NCI-H510A treated with DMSO at 0.1 percent for 48 hours (cell line): Measurements from ENCODE around the gene SERPINE1.
"Not testable (repeated sequence)": the region's sequence is repeated elsewhere in the genome, so short reads cannot be mapped to it uniquely, and the experiment has no call there.

ENCODE experiments used
- DNase-seq: peaks from one replicate; lab custom pipeline; 2025; lab: John Stamatoyannopoulos, UW

Gene SERPINE1

DNA sequence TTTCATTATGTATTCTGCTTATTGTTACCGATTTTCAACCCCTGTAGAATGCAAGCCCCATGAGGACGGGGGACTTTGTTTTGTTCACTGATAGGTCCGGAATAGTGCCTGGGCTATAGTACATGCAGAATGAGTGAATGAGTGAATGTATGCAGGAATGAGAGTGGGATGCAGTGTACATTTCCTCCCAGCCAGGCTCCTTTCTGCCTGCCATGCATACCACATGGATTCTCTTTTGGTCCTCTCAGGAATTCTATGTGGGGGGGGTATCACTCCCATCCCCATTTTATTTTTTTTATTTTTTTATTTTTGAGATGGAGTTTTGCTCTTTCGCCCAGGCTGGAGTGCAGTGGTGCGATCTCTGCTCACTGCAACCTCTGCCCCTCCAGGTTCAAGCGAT is 24.9 kb upstream of the SERPINE1 start:
- DNase-seq: no peak

DNA sequence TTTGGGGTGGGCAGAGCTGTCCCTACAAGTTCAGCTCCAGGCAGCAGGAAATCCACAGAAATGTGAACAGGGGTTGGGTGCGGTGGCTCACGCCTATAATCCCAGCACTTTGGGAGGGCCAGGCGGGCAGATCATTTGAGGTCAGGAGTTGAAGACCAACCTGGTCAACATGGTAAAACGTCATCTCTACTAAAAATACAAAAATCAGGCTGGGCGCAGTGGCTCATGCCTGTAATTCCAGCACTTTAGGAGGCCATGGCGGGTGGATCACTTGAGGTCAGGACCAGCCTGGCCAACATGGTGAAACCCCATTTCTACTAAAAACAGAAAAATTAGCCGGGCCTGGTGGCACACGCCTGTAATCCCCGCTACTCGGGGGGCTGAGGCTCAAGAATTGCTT is 23.2 kb upstream of the SERPINE1 start:
- DNase-seq: not testable (repeated sequence)

DNA sequence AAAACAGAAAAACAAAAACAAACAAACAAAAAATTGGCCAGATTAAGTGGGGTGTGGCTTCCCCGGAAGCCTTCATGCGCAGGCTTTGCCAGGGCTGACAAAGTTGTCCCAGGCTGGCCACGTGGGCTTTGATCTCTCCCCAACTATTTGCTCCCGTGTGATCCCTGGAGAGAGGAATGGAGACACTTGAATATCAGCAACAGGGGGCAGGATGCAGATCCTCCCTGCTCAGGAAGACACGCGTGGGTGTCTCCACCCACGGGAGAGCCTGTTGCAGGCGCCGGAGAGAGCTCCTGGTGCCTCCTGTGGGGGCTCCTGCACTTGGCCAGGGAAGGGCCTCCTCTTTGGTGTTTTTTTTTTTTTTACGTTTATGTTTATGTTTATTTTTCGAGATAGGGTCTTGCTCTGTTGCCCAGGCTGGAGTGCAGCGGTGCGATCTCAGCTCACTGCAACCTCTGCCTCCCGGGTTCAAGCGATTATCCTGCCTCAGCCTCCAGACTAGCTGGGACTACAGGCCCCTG is 22.7 kb upstream of the SERPINE1 start:
- DNase-seq: no peak

DNA sequence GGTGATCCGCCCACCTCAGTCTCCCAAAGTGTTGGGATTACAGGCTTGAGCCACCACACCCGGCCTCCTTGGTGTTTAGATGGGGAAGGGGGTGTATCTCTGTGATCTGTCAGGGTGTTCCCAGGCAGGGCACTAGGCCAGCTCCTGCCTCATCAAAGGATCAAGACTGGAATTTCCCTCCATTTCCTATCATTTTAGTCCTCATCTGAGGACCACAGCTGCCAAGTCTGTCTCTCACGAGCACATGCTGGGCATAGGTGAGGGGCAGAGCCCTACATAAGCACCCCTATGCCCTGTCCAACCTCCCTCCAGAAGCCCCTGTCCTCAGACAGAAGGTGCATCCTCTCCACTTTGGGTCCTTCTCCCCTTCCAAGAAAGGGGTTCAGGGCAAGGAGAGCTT is 22.1 kb upstream of the SERPINE1 start:
- no peak for DNase-seq

DNA sequence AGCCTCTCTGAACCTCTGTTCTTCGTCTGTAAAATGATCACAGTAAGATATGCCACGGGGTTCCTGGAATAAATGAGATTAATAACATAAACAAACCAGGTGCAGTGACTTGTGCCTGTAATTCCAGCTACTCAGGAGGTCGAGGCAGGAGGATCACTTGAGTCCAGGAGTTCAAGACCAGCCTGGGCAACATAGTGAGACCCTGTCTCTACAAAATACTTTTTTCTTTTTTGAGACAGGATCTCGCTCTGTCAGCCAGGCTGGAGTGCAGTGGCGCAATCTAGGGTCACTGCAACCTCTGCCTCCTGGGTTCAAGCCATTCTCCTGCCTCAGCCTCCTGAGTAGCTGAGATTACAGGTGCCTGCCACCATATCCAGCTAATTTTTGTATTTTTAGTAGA is 21.7 kb upstream of the SERPINE1 start:
- not testable (repeated sequence) for DNase-seq

DNA sequence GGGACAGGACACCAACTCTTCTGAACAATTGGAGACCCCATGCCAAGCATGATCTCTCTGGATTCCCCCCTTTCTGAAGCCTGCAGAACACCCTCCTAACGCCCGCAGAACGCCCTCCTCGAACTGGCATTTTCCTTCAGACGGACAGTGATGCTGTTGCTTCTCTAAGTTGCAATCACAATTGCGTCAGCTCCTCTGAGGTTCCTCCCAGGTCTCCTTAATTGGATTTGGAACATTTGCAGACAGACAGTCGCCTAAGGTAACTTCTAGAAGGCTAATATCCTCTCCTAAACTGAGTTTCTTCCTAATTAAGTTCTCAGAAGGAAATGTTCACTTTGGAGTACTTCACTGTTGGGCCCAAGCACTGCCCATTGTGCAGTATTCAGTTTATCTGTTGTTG is 20.5 kb upstream of the SERPINE1 start:
- no peak for DNase-seq

DNA sequence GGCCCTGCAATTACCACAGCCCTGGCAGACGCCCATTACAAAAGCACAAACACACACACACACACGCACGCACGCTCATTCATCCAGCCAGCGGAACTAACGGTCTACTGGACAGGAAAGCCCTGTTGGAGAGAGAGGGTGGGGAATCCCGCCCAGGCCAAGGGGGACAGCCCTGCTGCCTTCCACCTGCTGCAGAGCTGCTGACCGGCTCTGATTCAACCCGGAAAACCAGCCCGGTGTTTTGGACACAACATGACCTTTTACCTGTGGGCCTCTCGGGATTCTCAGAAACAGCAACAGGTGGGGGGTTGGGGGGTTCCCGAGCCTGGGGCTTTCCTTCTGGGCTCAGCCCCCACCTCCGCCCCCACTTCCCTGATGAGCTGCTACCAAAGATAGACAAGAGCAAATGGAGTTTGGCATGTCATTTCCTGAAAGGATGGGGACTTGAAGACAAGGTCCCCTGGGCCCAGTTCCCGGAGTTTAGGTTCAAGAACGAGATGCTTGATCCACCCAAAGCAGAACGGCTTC is 18.5 kb upstream of the SERPINE1 start:
- DNase-seq: no peak

DNA sequence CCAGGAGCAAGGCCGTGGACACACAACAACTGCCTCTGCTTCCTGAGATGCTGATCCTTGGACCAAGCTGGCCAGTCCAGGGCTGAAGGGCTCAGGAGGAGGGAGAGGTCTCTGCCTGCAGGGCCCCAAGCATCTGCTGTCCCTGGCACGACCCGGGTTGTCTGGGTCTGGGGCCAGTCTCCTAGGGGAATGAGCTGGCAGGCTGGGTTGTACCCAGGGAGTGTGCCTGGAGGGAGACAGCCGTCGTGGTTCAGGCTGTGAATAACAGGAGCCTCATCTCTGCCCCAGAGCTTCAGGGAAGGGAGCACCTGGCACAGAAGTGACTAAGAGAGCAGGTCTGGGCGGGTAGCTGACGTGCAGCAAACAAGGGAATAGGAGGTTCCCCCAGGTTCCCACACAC is 17.9 kb upstream of the SERPINE1 start:
- no peak for DNase-seq

DNA sequence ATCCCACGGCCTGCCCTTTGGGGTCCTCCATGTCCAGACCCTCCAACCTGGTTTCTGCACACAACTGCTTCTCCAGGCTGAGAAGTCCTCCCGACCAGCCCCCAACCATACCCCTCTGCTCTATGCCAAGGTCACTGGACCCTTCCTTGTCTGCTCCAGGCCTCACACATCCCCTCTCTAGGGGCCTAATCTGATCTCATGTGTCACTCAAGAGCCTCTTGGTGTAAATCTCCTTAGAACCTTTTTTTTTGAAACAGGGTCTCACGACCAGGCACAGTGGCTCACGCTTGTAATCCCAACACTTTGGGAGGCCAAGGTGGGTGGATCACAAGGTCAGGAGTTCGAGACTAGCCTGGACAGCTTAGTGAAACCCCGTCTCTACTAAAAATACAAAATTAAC is 17.5 kb upstream of the SERPINE1 start:
- no peak for DNase-seq

DNA sequence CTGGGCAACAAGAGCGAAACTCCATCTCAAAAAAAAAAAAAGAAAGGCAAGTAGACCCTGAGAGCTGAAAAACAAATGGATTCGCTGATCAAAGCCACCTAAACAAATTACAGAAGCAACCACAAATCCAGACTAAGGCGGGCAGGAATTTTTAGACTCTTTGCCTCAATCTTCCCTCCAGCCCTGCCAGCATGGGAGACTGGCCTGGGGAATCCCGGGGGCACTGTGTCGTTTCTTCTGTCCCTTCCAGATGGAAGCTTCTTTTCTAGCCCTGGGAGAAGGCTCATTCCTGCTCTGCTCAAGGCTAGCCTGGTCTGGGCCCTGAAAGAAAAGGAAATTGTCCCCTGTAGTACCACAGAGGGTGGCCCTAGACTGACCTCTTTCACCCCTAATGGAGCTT is 15.6 kb upstream of the SERPINE1 start:
- no peak for DNase-seq

DNA sequence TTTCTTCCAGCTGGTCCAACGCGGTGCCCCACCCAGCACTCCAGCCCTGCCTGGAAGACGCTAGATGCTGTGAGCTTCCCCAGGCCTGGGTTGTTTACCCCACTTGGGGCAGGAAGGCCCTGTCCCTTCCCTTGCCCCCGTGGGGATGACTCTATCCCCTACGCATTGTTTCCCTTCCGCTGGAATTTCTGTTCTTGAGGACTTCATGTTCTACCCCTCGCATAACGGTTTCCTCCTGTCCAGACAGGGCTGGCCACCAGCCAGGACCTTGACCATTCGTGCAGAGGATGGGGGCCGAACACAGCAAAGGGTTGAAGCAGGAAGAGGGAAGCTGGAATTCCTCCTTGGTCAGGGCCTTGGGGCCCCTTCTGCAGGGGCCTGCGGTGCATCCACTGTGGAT is 14.7 kb upstream of the SERPINE1 start:
- DNase-seq: no peak

DNA sequence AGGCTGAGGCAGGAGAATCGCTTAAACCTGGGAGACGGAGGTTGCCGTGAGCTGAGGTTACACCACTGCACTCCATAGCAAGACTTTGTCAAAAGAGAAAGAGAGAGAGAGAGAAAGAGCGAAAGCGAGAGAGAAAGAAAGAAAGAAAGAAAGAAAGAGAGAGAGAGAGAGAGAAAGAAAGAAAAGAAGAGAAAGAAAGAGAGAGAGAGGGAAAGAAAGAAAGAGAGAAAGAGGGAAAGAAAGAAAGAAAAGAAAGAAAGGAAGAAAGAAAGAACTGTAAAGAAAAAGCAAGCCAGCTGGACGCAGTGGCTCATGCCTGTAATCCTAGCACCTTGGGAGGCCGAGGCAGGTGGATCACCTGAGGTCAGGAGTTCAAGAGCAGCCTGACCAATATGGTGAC is 13.8 kb upstream of the SERPINE1 start:
- not testable (repeated sequence) for DNase-seq

DNA sequence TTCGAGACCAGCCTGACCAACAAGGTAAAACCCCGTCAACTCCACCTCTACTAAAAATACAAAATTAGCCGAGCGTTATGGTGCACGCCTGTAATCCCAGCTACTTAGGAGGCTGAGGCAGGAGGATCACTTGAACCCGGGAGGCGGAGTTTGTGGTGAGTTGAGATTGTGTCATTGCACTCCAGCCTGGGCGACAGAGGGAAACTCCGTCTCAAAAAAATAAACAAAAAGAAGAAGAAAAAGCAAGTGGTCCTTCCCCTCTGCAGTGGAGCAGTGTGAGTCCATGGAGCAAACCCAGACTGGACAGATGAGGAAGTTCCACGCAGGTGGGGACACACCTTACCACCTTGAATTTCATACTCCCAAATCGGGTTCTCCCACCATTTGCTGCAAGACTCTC is 13.1 kb upstream of the SERPINE1 start:
- DNase-seq: no peak

DNA sequence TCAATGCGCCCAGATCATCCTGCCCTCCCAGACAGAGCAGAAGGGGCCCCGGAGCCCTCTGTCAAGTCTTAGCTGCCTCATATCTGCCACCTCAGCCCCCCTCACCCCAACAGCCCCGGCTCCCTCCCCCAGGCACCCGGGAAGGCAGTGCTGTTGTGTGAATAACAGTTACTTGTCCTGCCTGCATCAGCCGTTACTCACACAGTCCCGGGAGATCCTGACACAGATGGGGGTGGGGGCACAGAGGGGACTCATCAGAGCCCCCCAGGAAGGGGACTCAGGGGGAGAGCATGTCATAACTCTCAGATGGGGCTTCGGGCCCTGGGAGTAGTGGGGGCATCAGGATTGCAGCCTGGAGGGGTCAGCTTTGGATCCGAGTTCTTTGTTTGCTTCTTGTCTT is 12.4 kb upstream of the SERPINE1 start:
- no peak for DNase-seq

DNA sequence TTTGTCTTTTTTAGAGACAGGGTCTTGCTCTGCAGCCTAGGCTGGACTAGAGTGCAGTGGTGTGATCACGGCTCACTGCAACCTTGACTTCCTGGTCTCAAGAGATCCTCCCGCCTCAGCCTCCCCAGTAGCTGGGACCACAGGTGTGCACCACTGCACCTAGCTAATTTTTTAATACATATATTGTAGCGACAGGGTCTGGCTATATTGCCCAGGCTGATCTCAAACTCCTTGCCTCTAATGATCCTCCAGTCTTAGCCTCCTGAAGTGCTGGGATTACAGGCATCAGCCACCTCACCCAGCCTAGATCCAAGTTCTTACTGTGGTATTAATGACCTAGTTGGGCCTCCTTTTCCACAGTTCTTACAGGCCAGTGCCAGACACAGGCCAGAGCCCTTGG is 11.7 kb upstream of the SERPINE1 start:
- no peak for DNase-seq

DNA sequence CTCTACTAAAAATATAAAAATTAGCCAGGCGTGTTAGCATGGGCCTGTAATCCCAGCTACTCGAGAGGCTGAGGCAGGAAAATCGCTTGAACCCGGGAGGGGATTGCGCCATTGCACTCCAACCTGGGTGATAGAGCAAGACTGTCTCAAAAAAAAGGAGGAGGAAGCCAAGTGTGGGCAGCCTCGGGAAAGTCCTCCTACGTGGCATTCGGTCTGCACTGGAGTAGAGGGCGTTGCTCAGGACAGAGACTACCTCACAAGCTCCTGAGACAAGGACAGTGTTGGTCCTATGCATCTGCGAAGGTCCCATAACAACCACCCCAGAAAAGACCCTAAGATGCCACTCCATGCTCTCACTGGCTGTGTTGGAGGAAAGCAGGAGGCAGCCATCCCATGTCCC is 10.0 kb upstream of the SERPINE1 start:
- no peak for DNase-seq

DNA sequence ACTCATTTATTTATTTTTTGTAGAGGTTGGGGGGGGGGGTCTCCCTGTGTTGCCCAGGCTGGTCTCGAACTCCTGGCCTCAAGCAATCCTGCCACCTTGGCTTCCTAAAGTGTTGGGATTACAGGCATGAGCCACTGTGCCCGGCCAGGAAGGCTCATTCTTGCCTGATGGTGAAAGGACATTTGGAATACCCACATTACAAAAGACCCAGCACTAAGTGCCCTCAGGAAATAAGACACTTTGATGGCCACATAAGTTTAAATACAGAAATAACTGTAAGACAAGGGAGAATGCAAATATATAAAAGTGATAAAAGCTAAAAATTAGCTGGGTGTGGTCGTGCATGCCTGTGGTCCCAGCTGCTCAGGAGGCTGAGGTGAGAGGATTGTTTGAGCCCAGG is 8.0 kb upstream of the SERPINE1 start:
- DNase-seq: no peak

DNA sequence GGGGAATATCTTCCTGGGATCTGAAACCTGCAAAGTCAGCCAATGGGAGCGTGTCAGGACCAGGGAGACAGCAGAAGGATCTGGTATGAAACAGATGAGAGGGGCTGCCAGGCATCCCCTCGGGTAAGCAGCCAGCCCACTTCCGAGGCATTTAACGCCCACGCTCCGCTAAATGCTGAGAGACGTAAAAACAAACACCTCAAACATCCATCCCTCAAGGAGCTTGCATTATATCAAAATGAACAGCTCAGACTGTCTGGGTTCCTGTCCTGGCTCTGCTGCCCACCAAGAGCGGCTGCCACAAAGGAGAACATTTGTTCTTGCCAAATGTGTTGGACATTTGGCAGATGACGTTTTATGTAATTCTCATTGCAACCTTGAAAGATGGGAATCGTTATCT is 7.0 kb upstream of the SERPINE1 start:
- DNase-seq: no peak

DNA sequence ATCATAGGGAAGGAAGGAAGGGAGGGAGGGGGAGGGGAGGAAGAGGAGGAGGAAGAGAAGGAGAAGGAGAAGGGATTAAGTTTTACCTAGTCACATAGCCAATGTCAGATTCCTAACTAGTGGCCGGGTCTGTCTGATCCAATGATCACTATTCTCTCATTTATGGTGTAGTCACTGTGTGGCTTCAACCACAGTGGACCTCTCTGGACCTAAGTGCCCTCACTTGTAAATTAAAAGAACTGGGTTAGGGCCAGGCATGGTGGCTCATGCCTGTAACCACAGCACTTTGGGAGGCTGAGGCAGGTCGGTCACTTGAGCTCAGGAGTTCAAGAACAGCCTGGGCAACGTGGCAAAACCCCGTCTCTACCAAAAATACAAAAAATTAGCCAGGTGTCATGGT is 6.6 kb upstream of the SERPINE1 start:
- no peak for DNase-seq

DNA sequence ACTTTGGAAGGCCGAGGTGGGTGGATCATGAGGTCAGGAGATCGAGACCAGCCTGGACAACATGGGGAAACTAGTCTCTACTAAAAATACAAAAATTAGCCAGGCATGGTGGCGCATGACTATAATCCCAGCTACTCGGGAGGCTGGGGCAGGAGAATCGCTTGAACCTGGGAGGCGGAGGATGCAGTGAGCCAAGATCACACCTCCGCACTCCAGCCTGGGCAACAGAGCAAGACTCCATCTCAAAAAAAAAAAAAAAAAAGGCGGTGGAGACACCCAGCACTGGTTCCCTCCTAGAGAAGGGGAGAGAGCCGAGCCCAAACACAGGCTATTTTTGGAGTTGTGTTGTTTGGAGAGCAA is 5.3 kb upstream of the SERPINE1 start:
- DNase-seq: not testable (repeated sequence)

DNA sequence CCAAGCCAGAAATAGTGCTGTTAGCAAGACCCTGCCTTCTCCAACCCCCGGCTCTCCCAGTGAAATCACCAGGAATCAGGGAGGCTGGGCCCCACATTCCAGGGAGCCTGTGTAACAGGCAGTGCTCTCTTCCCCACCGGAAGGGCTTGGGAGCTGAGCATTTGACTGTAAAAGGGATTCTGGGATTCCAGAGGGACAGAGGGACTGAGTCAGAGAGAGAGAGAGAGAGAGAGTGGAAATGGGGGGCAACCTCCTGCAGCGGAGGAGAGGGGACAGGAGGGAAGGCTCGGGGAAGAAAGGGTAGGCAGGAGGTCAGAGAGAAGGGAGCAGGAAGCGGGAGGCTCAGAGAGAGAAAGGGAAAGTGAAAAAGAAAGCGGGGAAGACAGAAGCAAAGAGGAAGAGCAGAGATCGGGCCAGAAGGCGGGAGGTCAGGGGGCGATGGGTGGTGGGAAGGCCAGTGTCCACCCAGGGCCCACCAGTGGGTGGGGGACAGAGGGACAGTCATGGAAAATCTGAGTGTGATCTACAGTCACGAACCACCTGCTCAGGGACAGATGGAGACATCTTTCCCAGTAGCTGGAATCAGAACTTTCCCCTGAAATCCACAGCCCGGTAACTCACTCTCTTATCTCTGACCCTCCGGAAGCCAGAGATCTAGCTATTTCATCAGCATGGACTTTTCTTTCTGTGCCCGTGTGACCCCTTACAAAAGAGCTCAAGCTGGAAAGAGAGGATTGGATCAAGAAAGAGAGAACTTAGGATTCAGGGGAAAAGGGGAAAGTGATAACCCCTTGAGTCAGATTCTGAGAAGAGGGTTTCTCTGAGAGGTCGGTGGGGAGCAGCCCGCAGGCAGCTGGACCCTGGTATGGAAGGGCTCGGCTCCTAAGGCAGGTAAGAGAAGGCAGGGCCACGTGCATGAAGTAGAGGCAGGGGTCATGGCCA is 4.6 kb upstream of the SERPINE1 start:
- no peak for DNase-seq

DNA sequence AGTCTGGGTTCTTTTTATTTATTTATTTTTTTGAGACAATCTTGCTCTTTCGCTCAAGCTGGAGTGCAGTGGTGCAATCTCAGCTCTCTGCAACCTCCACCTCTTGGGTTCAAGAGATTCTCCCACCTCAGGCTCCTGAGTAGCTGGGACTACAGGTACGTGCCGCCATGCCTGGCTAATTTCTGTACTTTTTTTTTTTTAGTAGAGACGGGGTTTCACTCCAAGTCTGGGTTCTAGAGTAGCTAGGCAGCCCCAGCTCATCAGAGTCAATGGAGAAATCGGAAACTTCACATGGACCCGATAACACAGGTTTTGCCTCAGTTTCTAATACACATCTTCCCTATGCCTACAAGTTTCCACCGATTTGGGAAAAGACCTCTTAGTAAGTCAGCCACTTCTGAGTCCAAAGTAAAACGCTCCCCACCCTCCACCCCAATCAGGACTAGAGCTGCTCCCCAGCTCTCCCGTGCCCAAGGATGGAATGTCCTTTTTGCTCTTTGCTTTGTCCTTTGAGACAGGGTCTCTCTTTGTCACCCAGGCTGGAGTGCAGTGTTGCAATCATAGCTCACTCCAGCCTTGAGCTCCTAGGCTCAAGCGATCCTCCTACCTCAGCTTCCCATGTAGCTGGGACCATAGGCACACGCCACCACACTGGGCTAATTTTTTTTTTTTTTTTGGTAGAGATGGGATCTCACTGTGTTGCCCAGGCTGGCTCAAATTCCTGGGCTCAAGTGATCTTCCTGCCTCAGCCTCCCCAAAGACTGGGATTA is 3.8 kb upstream of the SERPINE1 start:
- no peak for DNase-seq

DNA sequence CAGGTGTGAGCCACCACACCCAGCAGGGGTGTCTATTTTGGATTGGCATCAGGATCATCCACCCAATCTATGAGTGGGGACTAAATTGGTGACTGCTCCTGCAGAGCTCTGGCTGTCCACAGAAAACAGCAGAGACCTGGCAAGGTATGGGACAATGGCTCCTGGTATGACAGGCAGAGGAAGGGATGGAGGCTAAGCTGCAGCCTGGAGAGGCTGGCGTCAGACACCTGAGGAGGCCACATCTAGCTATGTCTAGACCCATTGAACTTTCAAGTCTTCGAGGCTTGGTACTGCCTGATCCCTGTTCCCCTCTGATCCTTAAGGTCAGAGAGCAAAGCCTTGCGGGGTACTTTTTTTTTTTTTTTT is 3.2 kb upstream of the SERPINE1 start:
- DNase-seq: no peak
